ENCODE measurements around the gene SLC47A2. TPM values are rescaled to one million over a fixed set of nuclear protein-coding genes. Genes with fewer than 3 reads are reported as not detected.
A peak's percentile ranks its signal among the peaks of the same experiment; 100 is the strongest.
"Not testable (repeated sequence)": the region's sequence is repeated elsewhere in the genome, so short reads cannot be mapped to it uniquely, and the experiment has no call there.

Gene SLC47A2
- total RNA-seq, 1 experiment from 2014 or later = not detected

GRCh38 chr17:19706791-19707727 lies 9.3 kb downstream of the SLC47A2 start:
- DNase-seq (ENCODE audit: low read depth) = no peak

- no peak for DNase-seq (ENCODE audit: low read depth)
Observed at GRCh38 chr17:19705771-19706770, 10.3 kb downstream of the SLC47A2 start.

- DNase-seq (ENCODE audit: low read depth) = no peak
Observed at GRCh38 chr17:19705201-19705600, 11.2 kb downstream of the SLC47A2 start.

- no peak for DNase-seq (ENCODE audit: low read depth)
Observed at GRCh38 chr17:19703828-19704613, 12.4 kb downstream of the SLC47A2 start.

- DNase-seq (ENCODE audit: low read depth) = no peak
Observed at GRCh38 chr17:19703106-19703827, 13.1 kb downstream of the SLC47A2 start.

- no peak for DNase-seq (ENCODE audit: low read depth)
Observed at GRCh38 chr17:19702217-19702641, 14.2 kb downstream of the SLC47A2 start.

GRCh38 chr17:19686400-19687090 lies 29.8 kb downstream of the SLC47A2 start:
- no peak for DNase-seq (ENCODE audit: low read depth)

GRCh38 chr17:19684909-19685580 lies 31.3 kb downstream of the SLC47A2 start:
- DNase-seq (ENCODE audit: low read depth) = not testable (repeated sequence)

GRCh38 chr17:19683117-19683516 lies 33.3 kb downstream of the SLC47A2 start:
- no peak for DNase-seq (ENCODE audit: low read depth)

- DNase-seq (ENCODE audit: low read depth) = no peak
Observed at GRCh38 chr17:19678581-19679453, 37.6 kb downstream of the SLC47A2 start.

- DNase-seq (ENCODE audit: low read depth) = no peak
Observed at GRCh38 chr17:19677736-19678379, 38.5 kb downstream of the SLC47A2 start.

- no peak for DNase-seq (ENCODE audit: low read depth)
Observed at GRCh38 chr17:19676896-19677295, 39.5 kb downstream of the SLC47A2 start.

- no peak for DNase-seq (ENCODE audit: low read depth)
Observed at GRCh38 chr17:19673623-19674022, 42.8 kb downstream of the SLC47A2 start.

- peak; percentile 24 for DNase-seq (ENCODE audit: low read depth)
Observed at GRCh38 chr17:19672009-19672750, 44.2 kb downstream of the SLC47A2 start.

GRCh38 chr17:19671433-19671832 lies 45.0 kb downstream of the SLC47A2 start:
- no peak for DNase-seq (ENCODE audit: low read depth)

GRCh38 chr17:19670908-19671307 lies 45.5 kb downstream of the SLC47A2 start:
- DNase-seq (ENCODE audit: low read depth) = no peak

- not testable (repeated sequence) for DNase-seq (ENCODE audit: low read depth)
Observed at GRCh38 chr17:19669680-19670079, 46.7 kb downstream of the SLC47A2 start.

All from M059J (cell line).